Measurements from ENCODE around the gene INTS1.

INTS1 gene

GRCh38 chr7:1458683-1459511 lies 45.3 kb downstream of the INTS1 start, which contains the start of gene MICALL2:
TSS of gene MICALL2 (minus strand) at chr7:1459470. CDS start at chr7:1459326, 144 bp downstream.
- H3K4me3 ChIP-seq (ENCODE audit: low read depth, low read length): peak within 1 kb of the TSS; percentile 55
- TF ChIP-seq, protein P1, sequence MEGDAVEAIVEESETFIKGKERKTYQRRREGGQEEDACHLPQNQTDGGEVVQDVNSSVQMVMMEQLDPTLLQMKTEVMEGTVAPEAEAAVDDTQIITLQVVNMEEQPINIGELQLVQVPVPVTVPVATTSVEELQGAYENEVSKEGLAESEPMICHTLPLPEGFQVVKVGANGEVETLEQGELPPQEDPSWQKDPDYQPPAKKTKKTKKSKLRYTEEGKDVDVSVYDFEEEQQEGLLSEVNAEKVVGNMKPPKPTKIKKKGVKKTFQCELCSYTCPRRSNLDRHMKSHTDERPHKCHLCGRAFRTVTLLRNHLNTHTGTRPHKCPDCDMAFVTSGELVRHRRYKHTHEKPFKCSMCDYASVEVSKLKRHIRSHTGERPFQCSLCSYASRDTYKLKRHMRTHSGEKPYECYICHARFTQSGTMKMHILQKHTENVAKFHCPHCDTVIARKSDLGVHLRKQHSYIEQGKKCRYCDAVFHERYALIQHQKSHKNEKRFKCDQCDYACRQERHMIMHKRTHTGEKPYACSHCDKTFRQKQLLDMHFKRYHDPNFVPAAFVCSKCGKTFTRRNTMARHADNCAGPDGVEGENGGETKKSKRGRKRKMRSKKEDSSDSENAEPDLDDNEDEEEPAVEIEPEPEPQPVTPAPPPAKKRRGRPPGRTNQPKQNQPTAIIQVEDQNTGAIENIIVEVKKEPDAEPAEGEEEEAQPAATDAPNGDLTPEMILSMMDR (IDR thresholded peaks at IDR 0.05; ENCODE audit: insufficient read depth, low read depth, low read length, missing control alignments): no peak
- no peak for DNase-seq (ENCODE audit: low read depth)

DNA sequence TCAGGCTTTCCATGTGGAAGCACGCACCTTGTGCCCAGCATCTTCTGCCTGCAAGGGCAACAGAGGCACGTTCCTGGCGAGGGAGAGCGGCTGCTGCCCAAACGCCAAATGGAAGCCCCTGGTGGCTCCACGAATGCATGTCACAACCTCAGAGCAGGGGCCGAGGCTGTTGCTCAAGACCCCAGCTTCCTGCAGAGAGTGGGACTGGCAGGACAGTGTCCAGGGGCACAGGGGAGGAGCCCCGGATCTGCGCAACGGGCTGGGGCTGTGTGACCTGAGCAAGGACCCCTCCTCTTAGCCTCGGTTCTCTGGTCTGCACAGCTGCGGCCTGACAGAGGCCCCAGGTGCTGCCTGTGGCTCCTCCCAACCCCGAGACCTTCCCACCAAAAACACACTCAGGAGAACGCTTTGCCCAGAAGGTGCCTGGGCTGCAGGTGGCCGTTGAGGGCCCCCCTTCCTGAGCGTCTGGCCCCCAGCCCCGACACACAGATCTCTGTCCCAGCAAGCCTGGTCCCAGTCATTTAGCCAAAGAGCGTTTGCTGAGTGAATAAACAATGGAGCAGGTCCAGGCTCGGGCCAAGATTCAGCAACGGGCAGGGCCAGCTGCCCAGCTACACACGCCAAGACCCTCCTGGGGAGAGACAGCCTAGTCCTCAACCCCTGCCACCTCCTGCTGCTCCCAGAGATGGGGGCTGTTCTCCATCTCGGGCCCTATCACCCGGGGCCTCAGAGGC lies 46.1 kb downstream of the INTS1 start:
- peak overlapping the region; percentile 49 for H3K4me3 ChIP-seq (ENCODE audit: low read depth, low read length)
- TF ChIP-seq, protein P1 (IDR thresholded peaks at IDR 0.05; ENCODE audit: insufficient read depth, low read depth, low read length, missing control alignments): no peak
- no peak for DNase-seq (ENCODE audit: low read depth)

- H3K4me3 ChIP-seq (ENCODE audit: low read depth, low read length): no peak overlapping the region
- TF ChIP-seq, protein P1 (IDR thresholded peaks at IDR 0.05; ENCODE audit: insufficient read depth, low read depth, low read length, missing control alignments): no peak
- DNase-seq (ENCODE audit: low read depth): no peak
Observed at GRCh38 chr7:1457059-1457948, 46.9 kb downstream of the INTS1 start.

DNA sequence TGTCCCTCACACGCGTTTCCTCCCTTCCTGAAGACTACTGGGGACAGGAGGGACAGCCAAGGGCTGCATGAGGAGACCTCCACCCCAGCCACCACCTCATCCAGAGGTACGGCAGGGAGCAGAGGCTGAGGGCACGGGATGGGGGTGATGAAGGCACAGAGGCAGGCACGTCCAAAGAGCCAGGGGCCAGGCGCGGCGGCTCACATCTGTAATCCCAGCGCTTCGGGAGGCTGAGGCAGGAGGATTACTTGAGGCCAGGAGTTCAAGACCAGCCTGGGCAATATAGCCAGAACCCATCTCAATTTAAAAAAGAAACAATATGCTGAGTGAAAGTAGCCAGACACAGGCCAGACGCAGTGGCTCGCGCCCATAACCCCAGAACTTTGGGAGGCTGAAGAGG lies 48.2 kb downstream of the INTS1 start:
- DNase-seq (ENCODE audit: low read depth): no peak
- TF ChIP-seq, protein P1 (IDR thresholded peaks at IDR 0.05; ENCODE audit: insufficient read depth, low read depth, low read length, missing control alignments): no peak
- no peak overlapping the region for H3K4me3 ChIP-seq (ENCODE audit: low read depth, low read length)

- TF ChIP-seq, protein P1 (IDR thresholded peaks at IDR 0.05; ENCODE audit: insufficient read depth, low read depth, low read length, missing control alignments): no peak
- DNase-seq (ENCODE audit: low read depth): no peak
Observed at GRCh38 chr7:1455241-1455939, 48.8 kb downstream of the INTS1 start.

GRCh38 chr7:1454542-1454941 lies 49.6 kb downstream of the INTS1 start:
- TF ChIP-seq, protein P1 (IDR thresholded peaks at IDR 0.05; ENCODE audit: insufficient read depth, low read depth, low read length, missing control alignments): no peak
- no peak overlapping the region for H3K4me3 ChIP-seq (ENCODE audit: low read depth, low read length)
- no peak for DNase-seq (ENCODE audit: low read depth)

More at GRCh38 chr7:1455241-1455939, 48.8 kb downstream of the INTS1 start:
- no peak overlapping the region for H3K4me3 ChIP-seq (ENCODE audit: low read depth, low read length)

Data from GM12865 (cell line).